HG02938 (cell line): ENCODE measurements around the gene GLA.

Experiments
- ATAC-seq: cut with Tn5 transposase; IDR thresholded peaks from one replicate; pipeline ENCODE4 v1.9.1; 2021; ENCODE audit warnings: mild to moderate bottlenecking, moderate library complexity; ENCODE audit not compliant: unreplicated experiment

Gene GLA

DNA sequence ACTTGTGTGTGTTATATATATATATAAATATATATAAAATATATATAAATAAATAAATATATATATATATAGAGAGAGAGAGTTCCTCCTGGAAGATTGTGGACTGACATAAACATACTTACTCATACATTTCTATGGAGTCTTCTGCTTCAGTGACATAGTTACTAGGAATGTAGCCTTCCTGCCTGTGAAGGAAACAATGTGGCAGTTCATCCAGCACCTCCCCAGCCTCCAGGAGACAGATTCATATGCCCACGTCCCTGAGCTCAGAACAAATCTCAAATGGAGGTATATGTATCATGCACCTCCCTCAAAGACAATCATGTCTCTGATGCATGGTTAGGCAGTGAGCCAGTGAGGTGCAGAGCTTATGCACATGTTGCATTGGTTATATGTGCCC, 47.8 kb downstream of the GLA start:
- no peak for ATAC-seq

DNA sequence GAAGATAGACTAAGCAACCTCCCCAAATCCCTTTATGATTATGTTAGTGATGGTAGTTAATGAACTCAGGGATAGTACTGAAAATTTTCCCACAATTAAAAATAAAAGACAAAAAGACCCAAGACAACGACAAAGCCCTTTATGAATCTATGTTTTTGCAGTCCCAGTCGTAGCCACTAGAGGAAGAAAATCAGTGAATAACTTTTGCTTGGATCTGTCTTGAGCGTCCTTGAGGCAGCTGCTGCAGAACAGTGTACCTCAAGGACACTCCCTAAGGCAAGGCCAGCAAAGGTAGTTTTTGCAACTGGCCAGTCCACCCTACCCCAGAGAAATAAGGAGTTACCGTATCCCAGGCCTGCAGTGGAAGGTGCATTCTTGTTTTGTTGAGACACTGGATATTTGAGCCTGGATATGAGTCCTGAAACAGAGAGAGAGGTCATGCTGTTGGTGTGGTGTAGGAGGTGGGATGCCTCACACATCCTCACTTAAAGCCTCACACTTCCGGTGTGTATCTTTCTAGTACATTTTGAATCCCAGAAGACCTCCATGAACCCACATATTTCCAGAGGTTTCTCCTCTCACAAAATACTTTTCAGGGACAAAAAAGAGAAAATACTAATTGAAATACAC, 50.4 kb downstream of the GLA start:
- ATAC-seq: no peak

DNA sequence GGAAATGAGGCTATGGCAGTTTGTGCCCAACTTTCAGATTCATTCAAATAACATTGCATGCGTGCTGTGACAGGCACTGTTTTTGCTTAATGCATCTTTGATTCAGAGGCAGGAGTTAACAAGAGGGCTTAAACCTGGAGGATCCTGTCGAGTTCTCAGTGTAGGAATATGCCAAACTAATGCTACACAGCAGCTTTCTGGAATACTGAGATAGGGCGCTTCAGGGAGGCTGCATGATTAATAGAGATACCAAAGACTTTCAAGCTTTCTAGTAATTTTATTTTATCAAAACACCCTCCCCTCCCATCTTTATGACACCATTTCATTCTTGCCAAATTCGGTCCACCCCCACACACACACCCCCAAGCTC, 58.5 kb downstream of the GLA start:
- no peak for ATAC-seq

- peak; percentile 94 for ATAC-seq
These were observed 59.1 kb downstream of the GLA start, which contains the start of gene TIMM8A for GRCh38 chrX:101348452-101349192. TSS of gene TIMM8A (minus strand) at chrX:101348742. CDS start at chrX:101348664, 78 bp downstream.

GRCh38 chrX:101347859-101348451, 59.8 kb downstream of the GLA start:
- ATAC-seq: peak; percentile 19
